H9 (cell line): ENCODE data around the gene ABCB8. TPM values are rescaled to one million over a fixed set of nuclear protein-coding genes. Genes with fewer than 3 reads are reported as not detected.

Source experiments
- DNase-seq: peaks from one replicate; pipeline ENCODE4 v3.0.0-alpha.2; 2017
- H2AFZ ChIP-seq: one replicate; pipeline ENCODE4 v1.6.1; 2013; ENCODE audit warnings: mild to moderate bottlenecking, low read length, control low read depth, moderate library complexity
- H2AK5ac ChIP-seq: 2 replicates; pipeline ENCODE4 v1.6.1; 2013; ENCODE audit warnings: low read length, control low read depth, mixed read lengths; ENCODE audit not compliant: insufficient read length
- H2BK120ac ChIP-seq: one replicate; pipeline ENCODE4 v1.6.1; 2013; ENCODE audit warnings: low read depth, mild to moderate bottlenecking, low read length, control low read depth, inconsistent platforms; ENCODE audit not compliant: poor library complexity, severe bottlenecking
- H2BK12ac ChIP-seq: 2 replicates; pipeline ENCODE4 v1.6.1; 2013; ENCODE audit warnings: low read length, control low read depth, mixed read lengths, low read depth; ENCODE audit not compliant: insufficient read length
- H2BK15ac ChIP-seq: 2 replicates; pipeline ENCODE4 v1.6.1; 2013; ENCODE audit warnings: low read depth, low read length, control low read depth
- H2BK20ac ChIP-seq: one replicate; pipeline ENCODE4 v1.6.1; 2013; ENCODE audit warnings: low read depth, mild to moderate bottlenecking, low read length, control low read depth, inconsistent platforms; ENCODE audit not compliant: poor library complexity, severe bottlenecking
- H2BK5ac ChIP-seq: 2 replicates; pipeline ENCODE4 v1.6.1; 2013; ENCODE audit warnings: low read length, control low read depth, mixed read lengths; ENCODE audit not compliant: insufficient read length
- H3K14ac ChIP-seq: 2 replicates; pipeline ENCODE4 v1.6.1; 2013; ENCODE audit warnings: low read length, control low read depth; ENCODE audit not compliant: insufficient read depth
- H3K18ac ChIP-seq: 2 replicates; pipeline ENCODE4 v1.6.1; 2013; ENCODE audit warnings: low read depth, mild to moderate bottlenecking, mixed read lengths, low read length, control low read depth; ENCODE audit not compliant: insufficient read length
- H3K23ac ChIP-seq: 2 replicates; pipeline ENCODE4 v1.6.1; 2013; ENCODE audit warnings: low read length, control low read depth, mixed read lengths, low read depth; ENCODE audit not compliant: insufficient read length
- H3K23me2 ChIP-seq: 2 replicates; pipeline ENCODE4 v1.6.1; 2013; ENCODE audit warnings: low read depth, mild to moderate bottlenecking, mixed read lengths, low read length, control low read depth; ENCODE audit not compliant: insufficient read length, poor library complexity, severe bottlenecking
- H3K27ac ChIP-seq: 2 replicates; pipeline ENCODE4 v1.5.1; 2013; ENCODE audit warnings: low read length, control low read depth, mixed read lengths, low read depth; ENCODE audit not compliant: insufficient read length
- H3K27me3 ChIP-seq: 2 replicates; pipeline ENCODE4 v1.6.1; 2013; ENCODE audit warnings: low read length, control low read depth, inconsistent platforms; ENCODE audit not compliant: insufficient read depth
- H3K4ac ChIP-seq: 2 replicates; pipeline ENCODE4 v1.6.1; 2013; ENCODE audit warnings: low read depth, mild to moderate bottlenecking, control low read depth, inconsistent platforms, low read length, moderate library complexity
- H3K4me1 ChIP-seq: 2 replicates; pipeline ENCODE4 v1.6.1; 2013; ENCODE audit warnings: low read length, control low read depth, inconsistent platforms; ENCODE audit not compliant: insufficient read depth
- H3K4me2 ChIP-seq: 2 replicates; pipeline ENCODE4 v1.6.1; 2013; ENCODE audit warnings: low read length, control low read depth, mixed read lengths; ENCODE audit not compliant: insufficient read length, insufficient read depth
- H3K56ac ChIP-seq: 2 replicates; pipeline ENCODE4 v1.6.1; 2013; ENCODE audit warnings: low read depth, mild to moderate bottlenecking, mixed read lengths, low read length, control low read depth; ENCODE audit not compliant: insufficient read length
- H3K79me1 ChIP-seq: 2 replicates; pipeline ENCODE4 v1.6.1; 2013; ENCODE audit warnings: low read depth, mild to moderate bottlenecking, moderate library complexity, low read length, control low read depth, inconsistent platforms; ENCODE audit not compliant: insufficient read depth, poor library complexity, severe bottlenecking
- H3K79me2 ChIP-seq: 2 replicates; pipeline ENCODE4 v1.6.1; 2013; ENCODE audit warnings: low read length, control low read depth, inconsistent platforms; ENCODE audit not compliant: insufficient read depth
- H3K9ac ChIP-seq: 2 replicates; pipeline ENCODE4 v1.6.1; 2013; ENCODE audit warnings: low read length, control low read depth, mixed read lengths; ENCODE audit not compliant: insufficient read length; ENCODE audit errors: extremely low read depth
- H3K9me3 ChIP-seq: one replicate; pipeline ENCODE4 v1.6.1; 2013; ENCODE audit warnings: low read depth, low read length, inconsistent platforms; ENCODE audit not compliant: control insufficient read depth
- H3T11ph ChIP-seq: one replicate; pipeline ENCODE4 v1.6.1; 2013; ENCODE audit warnings: mild to moderate bottlenecking, low read length, control low read depth, inconsistent platforms
- H4K20me1 ChIP-seq: one replicate; pipeline ENCODE4 v1.6.1; 2013; ENCODE audit not compliant: control insufficient read depth, insufficient read length, insufficient read depth
- H4K5ac ChIP-seq: 2 replicates; pipeline ENCODE4 v1.6.1; 2013; ENCODE audit warnings: low read depth, mild to moderate bottlenecking, mixed read lengths, low read length, control low read depth; ENCODE audit not compliant: insufficient read length
- H4K8ac ChIP-seq: replicated peaks from 2 replicates; pipeline ENCODE4 v1.6.1; 2013; ENCODE audit warnings: low read length, control low read depth, mixed read lengths, low read depth; ENCODE audit not compliant: insufficient read length
- H4K91ac ChIP-seq: 2 replicates; pipeline ENCODE4 v1.6.1; 2013; ENCODE audit warnings: low read depth, mild to moderate bottlenecking, moderate library complexity, mixed read lengths, low read length, control low read depth; ENCODE audit not compliant: insufficient read length
- H3K27ac Mint-ChIP-seq, 3 experiments: 2 replicates in 2 of 3; 3 replicates in 1 of 3; pipeline ENCODE4 v1.8.0; 2020 to 2021; ENCODE audit warnings: mixed read lengths in 3 of 3, mild to moderate bottlenecking in 1 of 3, moderate library complexity in 1 of 3
- H3K27me3 Mint-ChIP-seq: 2 replicates; pipeline ENCODE4 v1.8.0; 2021; ENCODE audit warnings: low read depth, mild to moderate bottlenecking, moderate library complexity, mixed read lengths
- H3K36me3 Mint-ChIP-seq, 3 experiments: 2 replicates in 2 of 3; 3 replicates in 1 of 3; pipeline ENCODE4 v1.8.0; 2020 to 2021; ENCODE audit warnings: low read depth in 3 of 3, mixed read lengths in 3 of 3; ENCODE audit not compliant: insufficient read depth in 1 of 3
- H3K4me1 Mint-ChIP-seq, 2 experiments: 2 replicates each; pipeline ENCODE4 v1.8.0; 2020; ENCODE audit warnings: mixed read lengths in 2 of 2
- H3K4me3 Mint-ChIP-seq, 2 experiments: 2 replicates in 1 of 2; 3 replicates in 1 of 2; pipeline ENCODE4 v1.8.0; 2020 to 2021; ENCODE audit warnings: mild to moderate bottlenecking in 2 of 2, mixed read lengths in 2 of 2, moderate library complexity in 1 of 2
- H3K9me3 Mint-ChIP-seq, 2 experiments: 2 replicates in 1 of 2; 3 replicates in 1 of 2; pipeline ENCODE4 v1.8.0; 2020; ENCODE audit warnings: mild to moderate bottlenecking in 2 of 2, mixed read lengths in 2 of 2, moderate library complexity in 1 of 2
- CTCF ChIP-seq: fragments of 200-600 bp; sonication (generic); conservative IDR thresholded peaks from 3 replicates; pipeline ENCODE4 v1.8.0; 2021; ENCODE audit warnings: antibody characterized with exemption, mild to moderate bottlenecking
- WGBS: extraction: QIAGEN DNeasy Blood & Tissue Kit; methylation state at CpG from one replicate; pipeline ENCODE4 v1.1.7; 2013; ENCODE audit warnings: missing lambda C conversion rate, low lambda C conversion rate, mixed read lengths; ENCODE audit not compliant: insufficient read length; ENCODE audit errors: extremely low coverage; 5-methylcytosine and 5-hydroxymethylcytosine counted together
- total RNA-seq: library from RNA; stranded (reverse); gene quantifications from 2 replicates; pipeline ENCODE4 v1.2.1, GENCODE V29; 2021

ABCB8 gene
- total RNA-seq, 1 experiment from 2014 or later: 22.1 TPM

GRCh38 chr7:150986099-150986512, 42.1 kb upstream of the ABCB8 start:
- peaks cover 76% of the 10 kb centered on the region for H3K27me3 Mint-ChIP-seq
- Histone ChIP-seq H3K9me3 (no peaks in the 10 kb centered on the region), H2AFZ (no peak overlapping the region), H2BK120ac (no peak overlapping the region), H3K4me1 (no peaks in the 10 kb centered on the region; the same call in none of the 2 replicates), H4K5ac (no peak overlapping the region), H2BK12ac (no peak overlapping the region), H3K4me2 (no peak overlapping the region), H3K4ac (no peak overlapping the region), H3K56ac (no peak overlapping the region), H3K23me2 (no peaks in the 10 kb centered on the region), H4K8ac (no peak overlapping the region), H3K14ac (no peak overlapping the region), H3K18ac (no peak overlapping the region), H3T11ph (no peak overlapping the region), H3K79me2 (no peaks in the 10 kb centered on the region), H3K23ac (no peak overlapping the region), H3K27ac (no peak overlapping the region), H2AK5ac (no peak overlapping the region), H2BK5ac (no peak overlapping the region), H2BK15ac (no peak overlapping the region), H4K91ac (no peak overlapping the region), H3K27me3 (no peaks in the 10 kb centered on the region; the same call in 1 of the 2 replicates), H4K20me1 (no peaks in the 10 kb centered on the region), H3K79me1 (no peaks in the 10 kb centered on the region), H3K9ac (no peak overlapping the region), H2BK20ac (no peak overlapping the region)
- peaks cover 0 to 12% (median 4%) of the 10 kb centered on the region in 3 experiments; a peak in 4 of 7 replicates for H3K36me3 Mint-ChIP-seq
- H3K4me1 Mint-ChIP-seq: peaks cover 11 to 26% of the 10 kb centered on the region in 2 experiments
- TF ChIP-seq CTCF: peak; percentile 79
- H3K4me3 Mint-ChIP-seq: no peak overlapping the region
- peak; percentile 77 for DNase-seq
- peaks cover 9 to 12% of the 10 kb centered on the region in 2 experiments for H3K9me3 Mint-ChIP-seq
- H3K27ac Mint-ChIP-seq: no peak overlapping the region
- WGBS: no CpG with 5 or more reads among the region's 16 CpGs
